ENCODE data around the gene SPRR5. TPM values are rescaled to one million over a fixed set of nuclear protein-coding genes. Genes with fewer than 3 reads are reported as not detected.

SPRR5 gene
- total RNA-seq, 1 donor from 2014 or later, result not detected

- Histone ChIP-seq H3K4me3 (ENCODE audit: low read depth, low read length) (no peak within 1 kb of the TSS), H3K36me3 (ENCODE audit: control insufficient read depth, insufficient read depth, low read length) (no peaks in the 10 kb centered on the region), H3K27me3 (ENCODE audit: control insufficient read depth, insufficient read depth, low read length) (no peaks in the 10 kb centered on the region)
- TF ChIP-seq, protein P1, sequence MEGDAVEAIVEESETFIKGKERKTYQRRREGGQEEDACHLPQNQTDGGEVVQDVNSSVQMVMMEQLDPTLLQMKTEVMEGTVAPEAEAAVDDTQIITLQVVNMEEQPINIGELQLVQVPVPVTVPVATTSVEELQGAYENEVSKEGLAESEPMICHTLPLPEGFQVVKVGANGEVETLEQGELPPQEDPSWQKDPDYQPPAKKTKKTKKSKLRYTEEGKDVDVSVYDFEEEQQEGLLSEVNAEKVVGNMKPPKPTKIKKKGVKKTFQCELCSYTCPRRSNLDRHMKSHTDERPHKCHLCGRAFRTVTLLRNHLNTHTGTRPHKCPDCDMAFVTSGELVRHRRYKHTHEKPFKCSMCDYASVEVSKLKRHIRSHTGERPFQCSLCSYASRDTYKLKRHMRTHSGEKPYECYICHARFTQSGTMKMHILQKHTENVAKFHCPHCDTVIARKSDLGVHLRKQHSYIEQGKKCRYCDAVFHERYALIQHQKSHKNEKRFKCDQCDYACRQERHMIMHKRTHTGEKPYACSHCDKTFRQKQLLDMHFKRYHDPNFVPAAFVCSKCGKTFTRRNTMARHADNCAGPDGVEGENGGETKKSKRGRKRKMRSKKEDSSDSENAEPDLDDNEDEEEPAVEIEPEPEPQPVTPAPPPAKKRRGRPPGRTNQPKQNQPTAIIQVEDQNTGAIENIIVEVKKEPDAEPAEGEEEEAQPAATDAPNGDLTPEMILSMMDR (IDR thresholded peaks at IDR 0.05; ENCODE audit: insufficient read depth, low read length, poor library complexity, severe bottlenecking), result no peak
- no peak for DNase-seq (ENCODE audit: low read depth)
Measured at GRCh38 chr1:152983743-152984142, 36.7 kb downstream of the SPRR5 start, which contains the start of gene SPRR1A. Gene SPRR1A (plus strand): TSS chr1:152984081. CDS start chr1:152985231, 1,150 bp downstream.

- H3K27me3 ChIP-seq (ENCODE audit: control insufficient read depth, insufficient read depth, low read length), result no peaks in the 10 kb centered on the region
- H3K4me3 ChIP-seq (ENCODE audit: low read depth, low read length), result no peak overlapping the region
- DNase-seq (ENCODE audit: low read depth), result no peak
- TF ChIP-seq, protein P1 (IDR thresholded peaks at IDR 0.05; ENCODE audit: insufficient read depth, low read length, poor library complexity, severe bottlenecking), result no peak
- H3K36me3 ChIP-seq (ENCODE audit: control insufficient read depth, insufficient read depth, low read length), result no peaks in the 10 kb centered on the region
Measured at GRCh38 chr1:152986578-152986977, 39.6 kb downstream of the SPRR5 start.

- Histone ChIP-seq H3K36me3 (ENCODE audit: control insufficient read depth, insufficient read depth, low read length) (no peaks in the 10 kb centered on the region), H3K4me3 (ENCODE audit: low read depth, low read length) (no peak overlapping the region), H3K27me3 (ENCODE audit: control insufficient read depth, insufficient read depth, low read length) (no peaks in the 10 kb centered on the region)
- TF ChIP-seq, protein P1 (IDR thresholded peaks at IDR 0.05; ENCODE audit: insufficient read depth, low read length, poor library complexity, severe bottlenecking), result no peak
- DNase-seq (ENCODE audit: low read depth), result no peak
Measured at GRCh38 chr1:152993186-152993585, 46.2 kb downstream of the SPRR5 start.

- H3K36me3 ChIP-seq (ENCODE audit: control insufficient read depth, insufficient read depth, low read length), result no peaks in the 10 kb centered on the region
- H3K27me3 ChIP-seq (ENCODE audit: control insufficient read depth, insufficient read depth, low read length), result no peaks in the 10 kb centered on the region
- H3K4me3 ChIP-seq (ENCODE audit: low read depth, low read length), result no peak overlapping the region
- TF ChIP-seq, protein P1 (IDR thresholded peaks at IDR 0.05; ENCODE audit: insufficient read depth, low read length, poor library complexity, severe bottlenecking), result no peak
- DNase-seq (ENCODE audit: low read depth), result no peak
Measured at GRCh38 chr1:152995842-152996241, 48.8 kb downstream of the SPRR5 start.

- Histone ChIP-seq H3K36me3 (ENCODE audit: control insufficient read depth, insufficient read depth, low read length) (no peaks in the 10 kb centered on the region), H3K27me3 (ENCODE audit: control insufficient read depth, insufficient read depth, low read length) (no peaks in the 10 kb centered on the region), H3K4me3 (ENCODE audit: low read depth, low read length) (no peak overlapping the region)
- TF ChIP-seq, protein P1 (IDR thresholded peaks at IDR 0.05; ENCODE audit: insufficient read depth, low read length, poor library complexity, severe bottlenecking), result no peak
- no peak for DNase-seq (ENCODE audit: low read depth)
Measured at GRCh38 chr1:152996633-152997400, 49.8 kb downstream of the SPRR5 start.

DNA sequence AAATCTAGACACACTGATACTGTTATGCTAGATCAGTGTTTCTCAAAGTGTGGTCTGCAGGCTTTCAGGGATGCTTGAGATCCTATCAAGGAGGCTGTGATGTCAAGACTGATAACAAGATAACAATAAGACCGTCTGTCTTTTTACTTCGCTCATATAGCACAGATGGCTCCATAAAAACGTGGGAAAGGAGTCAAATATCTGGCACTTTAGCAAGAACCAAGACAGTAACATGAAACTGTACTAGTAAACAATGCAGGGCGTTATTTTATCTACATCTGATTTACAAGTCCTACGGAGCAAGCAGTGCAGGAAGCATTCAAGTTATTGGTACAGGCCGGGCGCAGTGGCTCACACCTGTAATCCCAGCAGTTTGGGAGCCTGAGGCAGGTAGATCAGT, 50.9 kb downstream of the SPRR5 start:
- TF ChIP-seq, protein P1 (IDR thresholded peaks at IDR 0.05; ENCODE audit: insufficient read depth, low read length, poor library complexity, severe bottlenecking), result no peak
- no peak overlapping the region for H3K4me3 ChIP-seq (ENCODE audit: low read depth, low read length)

More for the DNA sequence above, 50.9 kb downstream of the SPRR5 start:
- no peak for DNase-seq (ENCODE audit: low read depth)
- Histone ChIP-seq H3K27me3 (ENCODE audit: control insufficient read depth, insufficient read depth, low read length) (no peaks in the 10 kb centered on the region), H3K36me3 (ENCODE audit: control insufficient read depth, insufficient read depth, low read length) (no peaks in the 10 kb centered on the region)

Measured in kidney epithelial cell (primary cell).